HG02884 (cell line): ENCODE measurements around the gene DAGLB.
"Not testable (repeated sequence)": the region's sequence is repeated elsewhere in the genome, so short reads cannot be mapped to it uniquely, and the experiment has no call there.

Experiments used
- ATAC-seq: cut with Tn5 transposase; IDR thresholded peaks from one replicate; pipeline ENCODE4 v1.9.1; 2021; ENCODE audit warnings: mild to moderate bottlenecking, moderate library complexity; ENCODE audit not compliant: unreplicated experiment

Gene DAGLB

DNA sequence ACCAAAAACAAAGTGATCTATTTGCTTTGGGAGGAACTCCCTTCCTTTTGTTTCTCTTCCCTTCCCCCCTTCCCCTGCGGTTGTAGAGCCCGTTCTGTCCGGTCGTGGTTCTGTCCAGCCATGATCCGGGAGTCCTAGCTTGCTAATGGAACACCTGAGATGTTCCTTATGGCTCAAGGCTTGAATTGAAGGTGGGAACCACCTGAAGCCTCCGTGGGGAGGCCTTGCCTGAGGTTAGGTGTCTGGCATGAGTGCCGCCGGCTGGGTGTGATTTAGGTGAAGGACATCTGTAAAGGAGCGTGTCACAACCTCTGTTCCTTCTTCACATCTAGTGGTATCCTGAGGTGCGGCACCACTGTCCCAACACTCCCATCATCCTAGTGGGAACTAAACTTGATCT lies 46.2 kb downstream of the DAGLB start:
- no peak for ATAC-seq

DNA sequence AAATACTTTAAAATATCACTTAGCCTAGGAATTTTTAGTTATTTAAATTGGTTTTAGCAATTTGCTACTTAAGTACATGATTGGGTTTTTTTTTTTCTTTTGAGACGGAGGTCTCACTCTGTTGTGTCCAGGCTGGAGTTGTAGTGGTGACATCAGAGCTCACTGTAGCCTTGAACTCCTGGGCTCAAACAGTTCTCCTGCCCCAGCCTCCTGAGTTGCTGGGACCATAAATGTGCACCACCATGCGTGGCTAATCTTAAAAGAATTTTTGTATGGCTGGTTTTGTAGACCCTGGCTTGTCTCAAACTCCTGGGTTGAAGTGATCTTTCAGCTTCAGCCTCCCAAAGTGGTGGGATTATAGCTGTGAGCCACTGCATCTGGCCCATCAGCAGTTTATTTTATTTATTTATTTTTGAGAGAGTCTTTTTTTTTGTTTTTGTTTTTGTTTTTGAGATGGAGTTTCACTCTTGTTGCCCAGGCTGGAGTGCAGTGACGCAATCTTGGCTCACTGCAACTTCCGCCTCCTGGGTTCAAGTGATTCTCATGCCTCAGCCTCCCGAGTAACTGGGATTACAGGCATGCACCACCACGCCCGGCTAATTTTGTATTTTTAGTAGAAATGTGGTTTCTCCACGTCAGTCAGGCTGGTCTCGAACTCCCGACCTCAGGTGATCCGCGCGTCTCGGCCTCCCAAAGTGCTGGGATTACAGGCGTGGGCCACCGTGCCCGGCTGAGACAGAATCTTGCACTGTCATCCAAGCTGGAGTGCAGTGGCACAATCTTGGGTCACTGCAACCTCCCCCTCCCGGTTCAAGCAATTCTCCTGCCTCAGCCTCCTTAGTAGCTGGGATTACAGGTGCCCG lies 47.3 kb downstream of the DAGLB start:
- not testable (repeated sequence) for ATAC-seq

DNA sequence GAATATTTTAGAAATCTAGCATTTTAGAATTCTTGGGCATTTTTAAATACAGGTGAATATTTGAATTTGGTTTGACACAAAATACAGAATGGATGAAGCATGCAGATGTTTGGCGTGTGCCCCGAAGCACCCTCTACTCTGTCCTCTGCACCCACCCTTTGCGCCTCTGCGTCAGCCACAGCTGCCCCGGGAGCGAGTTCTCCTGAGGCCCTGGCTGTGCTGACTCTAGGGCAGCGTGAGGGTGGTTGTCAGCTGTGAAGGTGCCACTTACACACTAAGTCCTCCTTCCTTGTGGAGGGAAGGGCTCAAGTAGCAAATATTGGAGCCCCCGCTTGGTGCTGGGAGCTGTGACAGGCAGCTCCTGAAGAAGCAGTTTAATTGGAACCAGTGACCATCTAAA lies 48.4 kb downstream of the DAGLB start:
- no peak for ATAC-seq

DNA sequence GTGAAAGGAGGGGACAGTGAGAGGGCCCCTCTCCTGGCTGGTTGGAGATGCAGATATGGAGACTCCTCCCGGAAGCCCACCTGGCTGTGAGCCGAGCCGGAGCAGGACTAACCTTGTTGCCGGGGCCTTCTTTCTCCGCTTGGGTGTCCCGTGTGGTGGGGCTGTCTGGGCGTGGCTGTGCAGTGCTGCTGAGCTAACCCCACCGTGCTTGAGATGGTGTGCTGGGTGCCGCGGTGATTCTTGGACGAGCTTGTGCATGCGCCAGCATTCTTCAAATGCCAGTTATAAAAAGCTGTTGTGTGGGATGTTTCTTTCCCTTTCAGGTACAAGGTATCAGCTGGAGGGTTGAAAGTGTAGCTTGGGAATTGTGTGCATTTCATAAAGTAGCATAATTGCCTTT lies 48.8 kb downstream of the DAGLB start:
- ATAC-seq: no peak

DNA sequence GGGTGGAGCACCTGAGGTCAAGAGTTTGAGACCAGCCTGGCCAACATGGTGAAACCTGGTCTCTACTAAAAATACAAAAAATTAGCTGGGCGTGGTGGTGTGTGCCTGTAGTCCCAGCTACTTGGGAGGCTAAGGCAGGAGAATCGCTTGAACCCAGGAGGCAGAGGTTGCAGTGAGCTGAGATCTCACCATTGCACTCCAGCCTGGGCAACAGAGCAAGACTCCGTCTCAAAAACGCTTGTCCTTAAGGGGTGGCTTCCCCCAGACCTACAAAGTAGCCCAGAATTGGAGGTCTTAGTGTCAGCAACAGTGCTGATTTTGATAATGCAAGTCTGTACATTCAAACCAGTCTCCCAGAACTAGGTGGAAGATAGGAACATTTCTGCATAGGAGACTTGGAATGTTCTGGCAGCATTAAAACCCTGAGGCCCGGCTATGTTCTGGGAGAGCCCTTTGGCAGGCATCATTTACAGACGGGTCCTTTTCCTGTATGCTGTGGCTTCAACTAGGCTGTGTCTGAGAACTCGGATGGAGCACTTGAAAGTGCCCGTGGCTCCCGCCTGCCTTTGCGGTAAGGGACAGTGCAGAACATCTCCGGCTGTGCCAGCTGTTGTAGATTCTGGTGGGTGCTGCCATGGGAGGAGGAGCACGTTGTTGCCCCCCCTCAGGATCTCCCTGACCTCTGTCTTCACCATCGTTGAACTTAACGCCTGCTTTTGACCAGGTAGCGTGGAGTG lies 49.8 kb downstream of the DAGLB start:
- not testable (repeated sequence) for ATAC-seq

DNA sequence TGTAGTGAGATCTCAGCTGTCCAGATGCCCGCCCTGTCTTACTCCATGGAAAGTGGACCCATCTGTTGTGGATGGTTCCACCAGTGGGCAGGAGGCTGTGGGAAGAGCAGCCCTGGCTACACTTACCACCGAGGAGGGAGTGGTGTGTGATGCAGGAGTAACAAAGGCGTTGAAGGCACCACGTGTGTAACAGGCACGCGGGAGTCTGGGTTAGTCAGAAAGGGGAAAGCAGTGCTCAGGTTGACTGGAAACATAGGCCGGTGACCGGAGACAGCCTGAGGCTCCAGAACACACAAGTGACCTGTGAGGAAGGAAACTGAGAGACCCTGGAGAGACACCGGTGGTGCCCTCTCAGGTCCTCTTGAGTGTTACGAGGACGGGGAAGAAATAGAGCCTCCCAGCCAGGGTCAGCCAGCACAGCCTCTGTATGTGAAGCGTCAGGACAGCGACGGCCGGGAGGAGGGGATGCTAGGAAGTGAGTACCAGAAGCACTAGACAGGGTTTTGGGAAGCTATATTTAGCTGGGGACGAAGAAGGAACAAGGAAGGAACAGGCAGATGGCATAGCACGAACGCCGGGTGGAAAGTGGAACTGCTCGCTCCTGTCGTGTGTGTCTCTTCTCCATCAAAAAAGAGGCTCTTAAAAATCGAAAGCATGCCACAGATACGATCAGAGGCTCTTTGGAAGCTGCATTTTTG lies 51.7 kb downstream of the DAGLB start:
- no peak for ATAC-seq

DNA sequence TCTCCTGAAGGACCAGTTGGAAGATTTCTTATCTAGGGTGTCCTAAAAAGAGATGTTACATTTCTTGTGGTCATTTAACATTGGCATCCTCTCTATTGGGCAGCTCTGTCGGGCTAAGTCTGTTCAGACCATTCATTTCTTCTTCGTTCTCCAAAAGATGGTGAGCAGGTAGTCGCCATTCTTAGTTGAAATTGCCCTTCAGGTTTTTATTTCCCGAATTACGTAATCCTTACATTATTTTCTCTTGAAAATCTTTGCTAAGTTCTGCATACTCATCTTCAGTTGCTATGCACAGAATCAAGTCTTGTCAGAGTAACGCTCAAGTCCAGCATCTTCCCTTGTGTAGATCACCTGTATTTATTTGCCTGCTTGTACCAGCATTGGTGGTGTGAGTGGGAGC lies 53.6 kb downstream of the DAGLB start:
- no peak for ATAC-seq

DNA sequence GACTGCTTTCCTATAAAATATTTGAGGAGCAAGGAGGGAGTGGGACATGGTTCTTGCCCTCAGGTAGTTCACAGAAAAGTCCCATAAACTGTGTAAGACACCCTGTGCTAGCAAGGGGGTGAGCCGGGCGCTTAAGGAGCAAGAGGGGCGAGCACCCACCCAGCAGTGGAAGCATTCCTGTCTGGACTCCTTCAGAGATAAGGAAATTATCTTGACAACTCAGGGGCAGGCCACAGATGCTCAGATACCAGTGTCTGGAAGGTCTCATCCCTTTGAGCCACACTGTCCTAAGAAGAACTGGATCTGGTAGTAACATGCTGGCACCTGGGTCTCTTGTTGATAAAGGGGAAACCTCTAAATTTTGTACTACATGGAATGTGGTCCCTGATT lies 54.1 kb downstream of the DAGLB start:
- ATAC-seq: no peak

DNA sequence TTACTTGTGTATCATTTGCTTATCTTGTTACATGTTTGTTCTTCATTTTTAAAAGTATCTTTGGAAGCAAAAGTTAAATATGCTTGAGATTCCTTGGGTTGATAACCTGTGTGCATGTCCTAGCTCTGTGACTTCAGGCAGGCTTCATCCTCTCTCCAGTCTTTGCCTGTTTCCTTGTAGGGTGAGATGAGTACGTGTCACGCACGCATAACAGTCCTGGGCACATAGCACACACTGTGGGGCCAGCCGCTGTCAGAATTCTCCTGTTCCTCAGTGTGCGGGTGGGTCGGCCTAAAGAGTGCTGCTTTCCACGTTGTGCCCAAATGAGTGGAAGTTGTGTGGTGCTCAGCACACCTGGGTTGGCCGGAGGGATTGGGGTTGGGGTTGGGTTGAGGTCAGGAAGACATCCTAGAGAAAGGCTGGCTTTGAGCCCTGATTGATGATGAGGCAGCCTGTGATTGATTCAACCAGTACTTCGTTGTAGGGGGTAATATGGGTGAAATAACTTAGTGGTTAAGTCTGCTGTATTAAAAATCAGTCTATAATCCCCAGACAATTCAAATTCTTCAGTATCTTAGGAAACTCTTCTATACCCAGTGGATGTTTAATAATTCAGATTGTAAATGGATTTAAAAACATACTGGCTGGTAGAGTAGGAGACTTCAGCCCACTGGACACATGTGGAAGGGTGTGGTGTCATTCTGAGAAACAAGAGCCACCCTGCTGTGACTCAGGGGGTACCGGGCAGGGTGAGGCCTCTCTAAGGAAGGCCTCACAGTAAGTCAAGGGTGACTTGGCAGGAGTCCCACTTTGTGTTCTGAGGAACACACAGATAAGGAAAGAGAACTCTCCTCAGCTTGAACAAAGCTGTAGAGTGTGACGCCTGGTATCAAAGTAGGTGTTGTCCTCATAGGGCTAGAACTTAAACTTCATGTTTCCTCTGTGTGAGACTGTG lies 54.8 kb downstream of the DAGLB start:
- ATAC-seq: no peak

DNA sequence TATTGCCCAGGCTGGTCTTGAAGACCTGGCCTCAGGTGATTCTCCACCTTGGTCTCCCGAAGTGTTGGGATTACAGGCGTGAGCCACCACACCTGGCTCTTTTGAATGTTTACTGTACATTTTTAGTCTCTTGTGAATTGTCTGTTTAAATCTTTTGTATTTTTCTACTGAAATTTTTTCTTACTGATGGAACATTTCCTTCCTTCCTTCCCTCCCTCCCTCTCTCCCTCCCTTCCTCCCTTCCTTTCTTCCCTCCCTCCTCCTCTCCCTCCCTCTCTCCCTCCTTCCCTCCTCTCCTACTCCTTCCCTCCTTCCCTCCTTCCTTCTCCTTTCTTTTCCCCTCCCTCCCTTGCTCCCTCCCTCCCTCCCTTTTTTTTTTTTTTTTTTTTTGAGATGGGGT lies 58.0 kb downstream of the DAGLB start:
- no peak for ATAC-seq

DNA sequence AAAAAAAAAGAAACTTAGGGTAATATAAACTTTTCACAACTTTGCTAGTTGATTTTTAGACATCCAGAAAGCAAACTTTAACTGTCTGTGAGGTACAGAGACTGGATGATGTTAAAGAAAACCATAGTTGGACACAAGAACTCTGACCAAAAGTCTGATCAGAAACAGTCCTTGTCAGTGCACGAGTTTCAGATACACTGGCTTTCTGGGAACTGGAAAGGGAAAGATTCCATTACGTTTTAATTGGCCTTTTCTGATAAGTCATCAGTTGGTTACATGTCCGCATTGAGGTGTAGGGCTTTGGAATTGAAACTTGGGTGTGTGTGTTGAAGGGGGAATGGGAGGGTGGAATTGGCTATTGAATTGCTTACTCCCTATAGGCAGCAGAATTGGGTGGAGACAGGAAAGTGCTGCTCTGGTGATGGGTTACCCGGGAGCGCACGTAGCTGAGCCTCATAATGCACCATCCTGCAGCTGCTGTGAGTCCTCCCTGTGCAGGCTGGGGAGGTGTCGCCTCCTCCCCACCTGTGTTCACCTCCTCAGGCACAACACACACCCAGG lies 59.9 kb downstream of the DAGLB start:
- no peak for ATAC-seq

DNA sequence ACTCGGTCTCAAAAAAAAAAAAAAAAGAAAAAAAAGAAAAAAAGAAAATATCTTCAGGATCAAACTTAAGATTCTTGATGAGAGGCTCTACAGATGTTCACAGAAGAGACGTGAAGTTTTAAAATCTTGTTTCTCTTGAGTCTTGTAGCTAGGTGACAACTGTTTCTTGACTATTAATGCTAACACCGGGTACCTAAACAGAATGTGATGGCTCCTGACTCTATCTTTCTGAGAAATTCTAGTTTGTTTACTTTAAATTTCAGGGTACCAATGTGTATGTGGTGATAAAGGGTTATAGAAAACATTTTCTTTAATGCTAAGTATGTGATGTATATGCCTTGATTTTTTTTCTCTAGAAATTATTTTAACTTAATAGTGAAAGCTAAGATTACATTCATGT lies 61.0 kb downstream of the DAGLB start:
- no peak for ATAC-seq

DNA sequence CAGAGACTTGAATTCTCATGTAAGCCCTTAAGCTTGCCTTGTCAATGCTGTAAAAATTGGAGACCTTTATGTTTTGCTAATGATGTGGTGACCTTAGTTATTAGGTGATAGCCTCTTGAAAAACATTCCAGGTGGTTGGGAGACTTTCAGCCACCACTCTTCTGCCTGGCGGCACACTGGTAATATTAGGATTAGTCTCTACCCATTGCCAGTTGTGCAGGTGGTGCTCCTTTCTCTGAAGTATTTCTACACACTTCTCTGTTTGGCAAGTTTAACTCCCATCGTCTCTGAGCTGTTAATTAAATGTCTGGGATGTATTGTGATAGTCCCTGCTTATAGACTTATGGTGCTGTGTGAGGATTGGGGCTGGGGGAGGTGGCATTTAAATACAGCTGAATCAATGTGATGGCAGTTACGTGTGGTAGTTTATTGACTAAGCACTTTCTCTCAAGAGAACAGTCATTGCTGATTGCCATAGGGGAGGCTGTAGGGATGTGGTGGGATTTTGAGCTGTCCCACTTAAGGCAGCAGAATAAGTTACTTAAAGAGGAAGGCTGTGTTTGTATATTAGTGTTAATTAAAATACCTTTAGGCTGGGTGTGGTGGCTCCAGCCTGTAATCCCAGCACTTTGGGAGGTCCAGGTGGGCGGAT lies 61.7 kb downstream of the DAGLB start:
- no peak for ATAC-seq

DNA sequence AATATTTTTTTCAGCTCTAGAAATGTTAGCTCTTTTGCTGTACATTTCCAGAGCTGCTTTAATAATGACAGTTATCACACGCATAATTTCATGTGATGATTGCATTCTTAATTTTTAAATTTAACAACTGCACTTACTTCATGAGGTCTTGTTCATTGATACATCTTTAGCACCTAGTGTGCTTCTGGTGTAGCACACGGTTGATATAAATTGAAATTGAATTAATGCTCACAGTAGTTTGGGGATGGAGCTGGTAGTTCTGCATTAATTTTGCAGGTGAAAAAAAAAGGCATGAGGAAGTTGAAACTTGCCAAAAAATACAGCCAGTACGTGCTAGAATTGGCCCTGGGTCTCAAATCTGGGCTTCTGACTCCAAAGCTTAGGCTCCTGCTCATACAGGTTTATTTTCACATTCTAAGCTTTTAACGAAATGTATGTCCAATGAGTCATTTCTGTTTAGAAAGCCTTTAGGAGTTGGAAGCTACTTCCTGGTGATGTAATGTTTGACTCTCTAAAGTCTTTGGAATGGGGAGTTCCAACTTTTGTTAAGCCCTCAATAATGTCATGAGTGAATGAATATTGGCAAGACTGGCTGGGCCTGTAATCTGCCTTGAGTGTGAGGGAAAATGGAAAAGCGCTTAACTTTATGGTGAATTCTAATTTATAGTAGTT lies 62.5 kb downstream of the DAGLB start:
- ATAC-seq: no peak

DNA sequence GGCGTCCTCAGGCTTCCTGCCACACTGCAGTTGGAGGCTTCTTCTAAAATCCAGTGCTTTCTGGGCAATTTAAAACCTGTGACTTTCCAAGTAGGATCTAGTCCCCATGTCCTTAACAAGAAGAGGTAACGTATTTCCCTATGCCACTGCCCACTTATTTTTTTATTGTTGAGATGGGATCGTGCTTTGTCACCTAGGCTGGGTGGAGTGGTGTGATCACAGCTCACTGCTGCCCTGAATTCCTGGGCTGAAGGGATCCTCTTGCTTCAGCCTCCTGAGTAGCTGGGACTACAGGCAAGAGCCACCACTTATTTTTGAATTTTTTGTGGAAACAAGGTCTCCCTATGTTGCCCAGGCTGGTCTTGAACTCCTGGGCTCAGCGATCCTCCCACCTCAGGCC lies 63.4 kb downstream of the DAGLB start:
- ATAC-seq: no peak

DNA sequence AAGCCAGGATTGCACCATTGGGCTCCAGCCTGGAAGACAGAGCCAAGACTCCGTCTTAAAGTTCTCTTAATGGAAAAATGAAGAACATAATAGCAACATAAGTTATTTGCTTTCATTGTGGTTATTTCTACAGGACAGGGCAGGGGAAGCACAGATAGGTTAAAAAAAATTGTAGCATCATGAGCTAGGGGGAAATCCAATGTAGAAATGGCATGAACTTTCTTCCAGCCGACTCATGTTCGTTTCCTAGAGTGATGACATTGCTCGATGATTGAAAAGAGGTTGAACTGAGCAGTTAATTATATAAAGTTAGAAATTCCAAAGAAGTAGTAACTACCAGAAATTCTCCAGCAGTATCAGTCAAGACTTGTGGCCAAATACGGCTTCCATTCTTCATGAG lies 64.9 kb downstream of the DAGLB start:
- ATAC-seq: no peak

DNA sequence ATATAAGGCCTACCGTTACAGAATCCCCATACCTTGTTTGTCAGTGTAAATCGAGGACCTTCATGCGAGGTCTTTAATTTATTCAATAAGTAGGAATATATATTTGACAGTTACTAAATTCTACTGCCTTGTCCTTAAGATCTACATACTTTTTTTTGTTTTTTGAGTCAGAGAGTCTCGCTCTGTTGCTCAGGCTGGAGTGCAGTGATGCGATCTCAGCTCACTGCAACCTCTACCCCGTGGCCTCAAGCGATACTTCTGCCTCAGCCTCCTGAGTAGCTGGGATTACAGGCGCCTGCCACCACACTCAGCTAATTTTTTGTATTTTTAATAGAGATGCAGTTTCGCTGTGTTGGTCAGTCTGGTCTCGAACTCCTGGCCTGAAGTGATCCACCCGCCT lies 65.9 kb downstream of the DAGLB start:
- ATAC-seq: not testable (repeated sequence)

DNA sequence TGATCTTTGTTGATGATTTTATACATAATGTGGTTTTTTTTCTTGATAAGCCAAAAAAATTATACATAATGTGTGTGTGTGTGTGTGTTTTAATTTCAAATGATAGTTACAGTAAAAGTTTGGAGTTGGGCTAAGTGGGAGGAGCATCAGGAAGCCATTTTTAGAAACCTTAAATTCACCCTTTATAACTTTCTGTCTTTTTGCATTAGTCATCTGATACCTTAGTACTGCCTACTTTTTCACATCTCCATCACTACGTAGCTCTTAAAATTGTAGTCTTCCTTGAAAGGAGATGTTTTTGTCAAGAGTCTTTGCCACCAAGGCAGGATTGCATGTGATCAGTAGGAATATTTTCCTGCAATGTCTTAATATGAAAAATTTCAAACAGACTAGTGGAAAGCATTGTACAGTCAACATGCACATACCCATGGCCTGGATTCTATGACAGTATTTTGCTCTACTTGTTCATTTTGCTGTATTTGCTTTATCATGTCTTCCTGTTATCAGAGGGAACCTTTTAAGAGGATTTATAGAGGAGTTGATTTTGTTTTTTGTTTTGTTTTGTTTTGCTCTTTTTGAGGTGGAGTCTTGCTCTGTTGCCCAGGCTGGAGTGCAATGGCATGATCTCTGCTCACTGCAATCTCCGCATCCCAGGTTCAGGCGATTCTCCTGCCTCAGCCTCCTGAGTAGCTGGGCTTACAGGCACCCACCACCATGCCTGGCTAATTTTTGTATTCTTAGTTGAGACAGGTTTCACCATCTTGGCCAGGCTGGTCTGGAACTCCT lies 67.3 kb downstream of the DAGLB start:
- no peak for ATAC-seq
